ENCODE data around the gene CRACR2A. TPM values are rescaled to one million over a fixed set of nuclear protein-coding genes. Genes with fewer than 3 reads are reported as not detected.

Gene CRACR2A
- total RNA-seq, 1 donor, result 9.5 TPM

DNA sequence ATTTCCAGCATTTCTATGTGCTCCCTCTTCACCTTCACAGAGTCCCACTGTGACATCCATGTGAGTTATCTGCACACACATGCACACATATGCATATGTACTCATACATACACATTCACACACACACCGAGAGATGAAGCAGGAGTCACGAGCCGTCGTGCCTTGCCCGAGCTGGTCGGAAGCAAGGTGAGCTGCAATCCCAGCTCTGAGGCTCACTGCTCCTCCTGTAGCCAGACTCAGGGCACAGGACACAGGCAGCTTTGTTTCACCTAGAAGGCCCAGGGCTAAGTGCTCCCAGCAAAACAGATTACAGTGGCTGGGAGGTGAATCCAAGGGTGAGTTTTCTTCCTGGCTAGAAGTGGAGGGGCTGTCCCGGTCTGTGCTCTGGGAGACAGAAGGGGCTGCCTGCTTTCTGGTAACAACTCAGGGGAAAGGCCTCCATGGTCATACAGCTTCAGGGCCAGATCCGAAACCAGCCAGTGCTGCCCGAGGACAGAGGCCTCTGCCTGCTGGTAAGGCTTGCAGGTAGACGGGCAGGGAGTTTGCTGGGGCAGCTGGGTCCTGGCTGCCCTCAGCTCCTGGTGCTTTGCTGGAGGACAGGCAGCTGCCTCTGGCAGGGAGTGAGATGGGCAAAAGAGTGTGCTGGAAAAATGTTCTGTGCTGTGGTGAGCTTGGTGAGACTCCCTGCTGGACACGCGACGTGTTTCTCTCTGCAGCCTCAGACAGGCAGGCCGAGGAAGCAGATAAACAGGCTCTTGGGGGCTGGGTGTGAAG is 123.7 kb downstream of the CRACR2A start:
- H3K4me3 ChIP-seq (ENCODE audit: low read depth, low read length), result no peak overlapping the region
- TF ChIP-seq, protein P1, sequence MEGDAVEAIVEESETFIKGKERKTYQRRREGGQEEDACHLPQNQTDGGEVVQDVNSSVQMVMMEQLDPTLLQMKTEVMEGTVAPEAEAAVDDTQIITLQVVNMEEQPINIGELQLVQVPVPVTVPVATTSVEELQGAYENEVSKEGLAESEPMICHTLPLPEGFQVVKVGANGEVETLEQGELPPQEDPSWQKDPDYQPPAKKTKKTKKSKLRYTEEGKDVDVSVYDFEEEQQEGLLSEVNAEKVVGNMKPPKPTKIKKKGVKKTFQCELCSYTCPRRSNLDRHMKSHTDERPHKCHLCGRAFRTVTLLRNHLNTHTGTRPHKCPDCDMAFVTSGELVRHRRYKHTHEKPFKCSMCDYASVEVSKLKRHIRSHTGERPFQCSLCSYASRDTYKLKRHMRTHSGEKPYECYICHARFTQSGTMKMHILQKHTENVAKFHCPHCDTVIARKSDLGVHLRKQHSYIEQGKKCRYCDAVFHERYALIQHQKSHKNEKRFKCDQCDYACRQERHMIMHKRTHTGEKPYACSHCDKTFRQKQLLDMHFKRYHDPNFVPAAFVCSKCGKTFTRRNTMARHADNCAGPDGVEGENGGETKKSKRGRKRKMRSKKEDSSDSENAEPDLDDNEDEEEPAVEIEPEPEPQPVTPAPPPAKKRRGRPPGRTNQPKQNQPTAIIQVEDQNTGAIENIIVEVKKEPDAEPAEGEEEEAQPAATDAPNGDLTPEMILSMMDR (IDR thresholded peaks at IDR 0.05; ENCODE audit: insufficient read depth, low read depth, low read length), result no peak
- DNase-seq (ENCODE audit: low read depth), result no peak

DNA sequence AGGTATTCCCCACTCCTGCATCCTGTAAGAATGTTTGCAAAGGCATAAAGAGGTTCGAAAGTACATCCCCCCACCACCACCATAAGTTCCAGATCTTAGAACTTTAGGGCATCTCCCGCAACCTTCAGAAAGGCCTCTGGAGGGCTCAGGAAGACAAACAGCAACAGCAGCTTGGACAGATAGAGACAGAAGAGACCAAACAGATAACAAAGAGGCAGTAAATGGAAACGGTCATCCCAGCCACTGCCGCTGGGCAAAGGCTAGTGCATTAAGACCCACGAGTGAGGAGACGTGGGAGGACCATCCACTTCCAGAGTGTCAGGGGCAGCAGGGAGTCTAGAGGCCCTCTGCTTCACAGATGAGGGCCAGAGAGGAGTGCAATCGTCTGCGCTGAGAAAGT is 124.3 kb downstream of the CRACR2A start:
- H3K4me3 ChIP-seq (ENCODE audit: low read depth, low read length), result no peak overlapping the region
- no peak for DNase-seq (ENCODE audit: low read depth)
- TF ChIP-seq, protein P1 (IDR thresholded peaks at IDR 0.05; ENCODE audit: insufficient read depth, low read depth, low read length), result no peak

DNA sequence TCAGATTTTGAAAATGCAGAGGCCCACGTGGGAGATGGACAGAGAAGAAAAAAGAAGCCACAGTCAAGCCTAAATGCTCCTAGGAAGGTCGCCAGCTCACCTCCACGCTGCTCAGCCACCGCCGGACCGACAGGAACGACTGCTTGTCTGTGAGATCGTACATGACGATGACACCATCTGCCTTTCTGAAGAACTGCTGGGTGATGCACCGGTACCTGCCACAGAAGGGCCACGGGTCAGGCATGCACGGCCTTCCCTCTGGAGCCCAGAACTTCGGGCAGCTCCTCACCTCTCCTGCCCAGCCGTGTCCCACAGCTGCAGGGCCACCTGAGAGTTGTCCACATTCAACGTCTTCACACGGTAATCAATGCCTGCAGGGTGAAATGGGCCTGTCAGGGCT is 125.6 kb downstream of the CRACR2A start:
- no peak for DNase-seq (ENCODE audit: low read depth)
- TF ChIP-seq, protein P1 (IDR thresholded peaks at IDR 0.05; ENCODE audit: insufficient read depth, low read depth, low read length), result no peak

DNA sequence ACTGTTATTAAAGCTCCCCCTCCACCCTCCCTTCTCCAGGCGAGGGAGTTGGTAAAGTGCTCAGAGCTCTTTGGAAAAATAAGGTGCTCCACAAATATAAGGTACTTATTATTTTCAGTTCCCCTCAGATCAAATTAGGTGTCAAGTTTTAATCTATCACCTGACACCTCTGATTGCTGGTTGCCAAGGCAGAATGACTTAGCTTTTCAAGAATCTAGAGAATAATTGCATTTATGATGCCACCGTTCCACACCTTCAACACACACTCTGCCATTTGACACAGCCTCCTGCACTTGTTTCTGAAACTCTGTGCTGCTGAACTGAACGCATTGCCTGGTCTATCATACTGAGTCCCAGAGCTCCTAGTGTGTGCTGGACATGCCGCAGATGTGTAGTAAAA is 128.6 kb downstream of the CRACR2A start:
- H3K4me3 ChIP-seq (ENCODE audit: low read depth, low read length), result no peak overlapping the region
- TF ChIP-seq, protein P1 (IDR thresholded peaks at IDR 0.05; ENCODE audit: insufficient read depth, low read depth, low read length), result no peak
- DNase-seq (ENCODE audit: low read depth), result no peak

More for the DNA sequence above, 125.6 kb downstream of the CRACR2A start:
- no peak overlapping the region for H3K4me3 ChIP-seq (ENCODE audit: low read depth, low read length)

DNA sequence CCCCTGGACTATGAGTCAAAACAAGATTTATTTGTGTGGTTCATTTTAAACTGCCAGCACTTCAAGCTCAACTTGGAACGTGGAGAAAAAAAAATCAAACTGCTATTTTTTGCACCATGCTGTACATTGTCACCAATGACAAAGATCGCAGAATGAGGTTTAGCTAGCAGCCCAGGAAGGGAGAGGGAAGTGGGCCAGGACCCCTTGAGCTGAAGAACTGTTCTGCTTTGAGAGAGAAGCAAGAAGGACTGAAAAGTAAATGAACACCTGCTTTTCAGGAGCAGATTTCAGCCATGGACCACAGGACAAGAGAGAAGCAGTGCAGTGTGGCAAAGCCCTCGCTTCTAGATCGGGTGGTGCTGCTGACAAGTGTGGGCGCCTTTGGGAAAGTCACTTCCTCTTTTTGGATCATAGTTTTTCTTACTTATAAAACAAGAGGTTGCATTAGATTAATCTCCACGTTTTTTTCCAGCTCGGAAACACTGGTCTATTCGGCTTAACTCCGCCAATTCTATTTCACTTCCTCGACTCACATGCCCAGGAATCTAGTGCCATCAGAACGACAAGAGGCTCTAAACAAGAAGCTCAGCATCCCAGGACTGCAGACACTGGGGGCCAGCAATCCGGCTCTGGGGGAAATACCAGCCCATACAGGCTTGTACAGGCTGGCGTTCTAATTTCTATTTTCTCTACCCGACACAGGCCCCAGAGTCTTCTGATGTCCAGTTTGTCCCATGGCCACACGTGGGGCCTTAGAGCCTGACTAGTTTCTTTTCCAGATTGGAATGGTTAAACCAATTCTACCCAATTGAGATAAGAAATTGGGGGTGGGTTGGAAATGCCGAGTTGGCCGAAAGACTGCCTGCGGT is 129.9 kb downstream of the CRACR2A start:
- H3K4me3 ChIP-seq (ENCODE audit: low read depth, low read length), result no peak overlapping the region
- no peak for DNase-seq (ENCODE audit: low read depth)
- TF ChIP-seq, protein P1 (IDR thresholded peaks at IDR 0.05; ENCODE audit: insufficient read depth, low read depth, low read length), result no peak

DNA sequence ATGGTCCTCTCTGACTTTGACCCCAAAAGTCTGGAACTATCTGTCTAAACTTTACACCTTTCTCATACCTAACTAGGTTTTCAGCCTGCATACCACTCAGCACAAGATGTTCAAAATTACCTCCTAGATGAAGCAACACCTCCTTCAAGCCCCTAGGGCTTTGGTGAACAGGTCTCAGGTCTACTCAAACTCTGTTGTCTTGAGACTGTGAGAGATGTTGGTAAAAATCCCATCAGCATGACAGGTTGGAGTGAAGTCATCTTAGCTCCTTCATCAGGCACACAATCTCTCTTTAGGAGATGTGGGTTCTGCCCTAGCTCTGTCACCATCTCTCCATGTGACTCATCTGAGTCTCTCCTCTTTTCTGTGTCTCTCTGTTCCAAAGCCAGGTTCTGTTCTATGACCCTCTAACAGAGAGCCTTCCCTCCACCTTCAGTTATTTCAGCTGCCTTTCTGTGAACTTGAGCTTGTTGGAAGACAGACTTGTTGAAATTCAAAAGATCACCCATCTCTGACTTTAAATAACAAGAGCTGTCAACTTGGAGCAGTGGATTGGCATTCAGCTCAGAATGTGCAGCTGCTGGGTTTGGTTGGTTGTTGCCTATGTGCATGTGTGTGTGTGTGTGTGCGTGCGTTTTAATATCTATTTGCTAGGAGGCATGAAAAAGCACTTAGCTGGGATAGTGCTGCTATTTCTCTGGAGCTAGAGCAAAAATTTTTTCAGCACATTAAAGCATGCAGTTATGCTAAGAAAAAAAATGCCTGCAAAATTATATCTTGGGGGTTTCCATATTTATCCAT is 130.7 kb downstream of the CRACR2A start:
- TF ChIP-seq, protein P1 (IDR thresholded peaks at IDR 0.05; ENCODE audit: insufficient read depth, low read depth, low read length), result no peak
- no peak for DNase-seq (ENCODE audit: low read depth)
- H3K4me3 ChIP-seq (ENCODE audit: low read depth, low read length), result no peak overlapping the region
